Measurements from ENCODE around the gene ATG16L1. TPM values are rescaled to one million over a fixed set of nuclear protein-coding genes. Genes with fewer than 3 reads are reported as not detected.

Gene ATG16L1
- total and polyA plus RNA-seq, 9 of the 15 experiments (the other 6 are each of a cell fraction or from before 2014, with no cell fraction given) = 6.4 to 21.3 (median 17.2) TPM

DNA sequence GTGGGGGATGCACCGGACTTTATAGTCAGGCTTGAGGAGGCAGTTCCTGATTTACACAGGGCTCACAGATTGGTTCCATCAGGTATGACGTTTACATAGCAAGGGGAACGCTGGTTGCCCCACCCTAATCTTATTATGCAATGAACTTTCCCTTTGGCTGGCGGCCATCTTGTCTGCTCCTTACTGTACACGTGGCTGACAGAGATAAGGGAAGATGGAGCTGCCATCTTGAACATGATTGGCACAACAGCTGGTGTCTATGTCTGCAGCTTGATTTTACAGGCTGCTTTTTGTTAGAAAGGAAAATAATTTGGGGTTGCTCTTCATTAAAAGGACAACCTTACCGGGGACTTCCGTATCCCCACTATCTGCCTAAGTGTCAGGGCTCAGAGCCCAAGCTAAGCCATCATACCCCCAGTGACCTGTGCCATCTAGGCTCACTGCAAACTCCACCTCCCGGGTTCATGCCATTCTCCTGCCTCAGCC is 33.5 kb upstream of the ATG16L1 start (continued):
- TF ChIP-seq FOXK2 (conservative IDR thresholded peaks at IDR 0.05 in 1 of 2, IDR thresholded peaks at IDR 0.05 in 1 of 2; ENCODE audit: low read depth in 2 of 2) (peak in 1 of 2 experiments; percentile 48; a peak in 1 of 4 replicates), BMI1 (IDR thresholded peaks at IDR 0.05; ENCODE audit: low read length) (no peak), PURB (CRISPR knock-in tag; IDR thresholded peaks at IDR 0.05; ENCODE audit: low read depth) (no peak), RHOXF2B (CRISPR knock-in tag; conservative IDR thresholded peaks at IDR 0.05) (no peak), PTBP1 (IDR thresholded peaks at IDR 0.05; ENCODE audit: low read depth, low read length) (no peak), GABPA (tag; conservative IDR thresholded peaks at IDR 0.05; ENCODE audit: low read depth) (0 out of 2 replicates have a peak, but pooled peaks have one; percentile 18), PYGO2 (tag; IDR thresholded peaks at IDR 0.05) (0 out of 2 replicates have a peak, but pooled peaks have one; percentile 52), HDAC3 (IDR thresholded peaks at IDR 0.05; ENCODE audit: borderline replicate concordance, partially characterized antibody) (peak; percentile 66), RBM25 (IDR thresholded peaks at IDR 0.05; ENCODE audit: low read depth, low read length, severe bottlenecking) (no peak)
- TF ChIP-seq, protein P1, sequence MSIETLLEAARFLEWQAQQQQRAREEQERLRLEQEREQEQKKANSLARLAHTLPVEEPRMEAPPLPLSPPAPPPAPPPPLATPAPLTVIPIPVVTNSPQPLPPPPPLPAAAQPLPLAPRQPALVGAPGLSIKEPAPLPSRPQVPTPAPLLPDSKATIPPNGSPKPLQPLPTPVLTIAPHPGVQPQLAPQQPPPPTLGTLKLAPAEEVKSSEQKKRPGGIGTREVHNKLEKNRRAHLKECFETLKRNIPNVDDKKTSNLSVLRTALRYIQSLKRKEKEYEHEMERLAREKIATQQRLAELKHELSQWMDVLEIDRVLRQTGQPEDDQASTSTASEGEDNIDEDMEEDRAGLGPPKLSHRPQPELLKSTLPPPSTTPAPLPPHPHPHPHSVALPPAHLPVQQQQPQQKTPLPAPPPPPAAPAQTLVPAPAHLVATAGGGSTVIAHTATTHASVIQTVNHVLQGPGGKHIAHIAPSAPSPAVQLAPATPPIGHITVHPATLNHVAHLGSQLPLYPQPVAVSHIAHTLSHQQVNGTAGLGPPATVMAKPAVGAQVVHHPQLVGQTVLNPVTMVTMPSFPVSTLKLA (conservative IDR thresholded peaks at IDR 0.05) = peak; percentile 65 to 69; a peak in 3 of 4 replicates
- TF ChIP-seq, protein P2, sequence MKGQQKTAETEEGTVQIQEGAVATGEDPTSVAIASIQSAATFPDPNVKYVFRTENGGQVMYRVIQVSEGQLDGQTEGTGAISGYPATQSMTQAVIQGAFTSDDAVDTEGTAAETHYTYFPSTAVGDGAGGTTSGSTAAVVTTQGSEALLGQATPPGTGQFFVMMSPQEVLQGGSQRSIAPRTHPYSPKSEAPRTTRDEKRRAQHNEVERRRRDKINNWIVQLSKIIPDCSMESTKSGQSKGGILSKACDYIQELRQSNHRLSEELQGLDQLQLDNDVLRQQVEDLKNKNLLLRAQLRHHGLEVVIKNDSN (CRISPR knock-in tag; IDR thresholded peaks at IDR 0.05) = peak; percentile 56
- TF ChIP-seq, protein P3, sequence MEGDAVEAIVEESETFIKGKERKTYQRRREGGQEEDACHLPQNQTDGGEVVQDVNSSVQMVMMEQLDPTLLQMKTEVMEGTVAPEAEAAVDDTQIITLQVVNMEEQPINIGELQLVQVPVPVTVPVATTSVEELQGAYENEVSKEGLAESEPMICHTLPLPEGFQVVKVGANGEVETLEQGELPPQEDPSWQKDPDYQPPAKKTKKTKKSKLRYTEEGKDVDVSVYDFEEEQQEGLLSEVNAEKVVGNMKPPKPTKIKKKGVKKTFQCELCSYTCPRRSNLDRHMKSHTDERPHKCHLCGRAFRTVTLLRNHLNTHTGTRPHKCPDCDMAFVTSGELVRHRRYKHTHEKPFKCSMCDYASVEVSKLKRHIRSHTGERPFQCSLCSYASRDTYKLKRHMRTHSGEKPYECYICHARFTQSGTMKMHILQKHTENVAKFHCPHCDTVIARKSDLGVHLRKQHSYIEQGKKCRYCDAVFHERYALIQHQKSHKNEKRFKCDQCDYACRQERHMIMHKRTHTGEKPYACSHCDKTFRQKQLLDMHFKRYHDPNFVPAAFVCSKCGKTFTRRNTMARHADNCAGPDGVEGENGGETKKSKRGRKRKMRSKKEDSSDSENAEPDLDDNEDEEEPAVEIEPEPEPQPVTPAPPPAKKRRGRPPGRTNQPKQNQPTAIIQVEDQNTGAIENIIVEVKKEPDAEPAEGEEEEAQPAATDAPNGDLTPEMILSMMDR (IDR thresholded peaks at IDR 0.05 in 2 of 3, conservative IDR thresholded peaks at IDR 0.05 in 1 of 3; ENCODE audit: insufficient read depth in 2 of 3, low read depth in 1 of 3, low read length in 3 of 3) = no peak
- TF ChIP-seq, protein P4, sequence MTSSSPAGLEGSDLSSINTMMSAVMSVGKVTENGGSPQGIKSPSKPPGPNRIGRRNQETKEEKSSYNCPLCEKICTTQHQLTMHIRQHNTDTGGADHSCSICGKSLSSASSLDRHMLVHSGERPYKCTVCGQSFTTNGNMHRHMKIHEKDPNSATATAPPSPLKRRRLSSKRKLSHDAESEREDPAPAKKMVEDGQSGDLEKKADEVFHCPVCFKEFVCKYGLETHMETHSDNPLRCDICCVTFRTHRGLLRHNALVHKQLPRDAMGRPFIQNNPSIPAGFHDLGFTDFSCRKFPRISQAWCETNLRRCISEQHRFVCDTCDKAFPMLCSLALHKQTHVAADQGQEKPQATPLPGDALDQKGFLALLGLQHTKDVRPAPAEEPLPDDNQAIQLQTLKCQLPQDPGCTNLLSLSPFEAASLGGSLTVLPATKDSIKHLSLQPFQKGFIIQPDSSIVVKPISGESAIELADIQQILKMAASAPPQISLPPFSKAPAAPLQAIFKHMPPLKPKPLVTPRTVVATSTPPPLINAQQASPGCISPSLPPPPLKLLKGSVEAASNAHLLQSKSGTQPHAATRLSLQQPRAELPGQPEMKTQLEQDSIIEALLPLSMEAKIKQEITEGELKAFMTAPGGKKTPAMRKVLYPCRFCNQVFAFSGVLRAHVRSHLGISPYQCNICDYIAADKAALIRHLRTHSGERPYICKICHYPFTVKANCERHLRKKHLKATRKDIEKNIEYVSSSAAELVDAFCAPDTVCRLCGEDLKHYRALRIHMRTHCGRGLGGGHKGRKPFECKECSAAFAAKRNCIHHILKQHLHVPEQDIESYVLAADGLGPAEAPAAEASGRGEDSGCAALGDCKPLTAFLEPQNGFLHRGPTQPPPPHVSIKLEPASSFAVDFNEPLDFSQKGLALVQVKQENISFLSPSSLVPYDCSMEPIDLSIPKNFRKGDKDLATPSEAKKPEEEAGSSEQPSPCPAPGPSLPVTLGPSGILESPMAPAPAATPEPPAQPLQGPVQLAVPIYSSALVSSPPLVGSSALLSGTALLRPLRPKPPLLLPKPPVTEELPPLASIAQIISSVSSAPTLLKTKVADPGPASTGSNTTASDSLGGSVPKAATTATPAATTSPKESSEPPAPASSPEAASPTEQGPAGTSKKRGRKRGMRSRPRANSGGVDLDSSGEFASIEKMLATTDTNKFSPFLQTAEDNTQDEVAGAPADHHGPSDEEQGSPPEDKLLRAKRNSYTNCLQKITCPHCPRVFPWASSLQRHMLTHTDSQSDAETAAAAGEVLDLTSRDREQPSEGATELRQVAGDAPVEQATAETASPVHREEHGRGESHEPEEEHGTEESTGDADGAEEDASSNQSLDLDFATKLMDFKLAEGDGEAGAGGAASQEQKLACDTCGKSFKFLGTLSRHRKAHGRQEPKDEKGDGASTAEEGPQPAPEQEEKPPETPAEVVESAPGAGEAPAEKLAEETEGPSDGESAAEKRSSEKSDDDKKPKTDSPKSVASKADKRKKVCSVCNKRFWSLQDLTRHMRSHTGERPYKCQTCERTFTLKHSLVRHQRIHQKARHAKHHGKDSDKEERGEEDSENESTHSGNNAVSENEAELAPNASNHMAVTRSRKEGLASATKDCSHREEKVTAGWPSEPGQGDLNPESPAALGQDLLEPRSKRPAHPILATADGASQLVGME (CRISPR knock-in tag; IDR thresholded peaks at IDR 0.05) = no peak
- TF ChIP-seq, protein P5, sequence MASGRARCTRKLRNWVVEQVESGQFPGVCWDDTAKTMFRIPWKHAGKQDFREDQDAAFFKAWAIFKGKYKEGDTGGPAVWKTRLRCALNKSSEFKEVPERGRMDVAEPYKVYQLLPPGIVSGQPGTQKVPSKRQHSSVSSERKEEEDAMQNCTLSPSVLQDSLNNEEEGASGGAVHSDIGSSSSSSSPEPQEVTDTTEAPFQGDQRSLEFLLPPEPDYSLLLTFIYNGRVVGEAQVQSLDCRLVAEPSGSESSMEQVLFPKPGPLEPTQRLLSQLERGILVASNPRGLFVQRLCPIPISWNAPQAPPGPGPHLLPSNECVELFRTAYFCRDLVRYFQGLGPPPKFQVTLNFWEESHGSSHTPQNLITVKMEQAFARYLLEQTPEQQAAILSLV (tag; IDR thresholded peaks at IDR 0.05) = peak; percentile 69

All from K562 (cell line).